Measurements from ENCODE around the gene PSME4.

PSME4 gene

GRCh38 chr2:53905396-53905795 lies 65.4 kb downstream of the PSME4 start:
- no peaks in the 10 kb centered on the region for H3K79me2 ChIP-seq (ENCODE audit: low read length)
- no peaks in the 10 kb centered on the region for H3K9me3 ChIP-seq (replicated peaks; ENCODE audit: insufficient read depth, low read length)
- H3K4me2 ChIP-seq (ENCODE audit: low read depth, low read length) = no peak overlapping the region
- no peaks in the 10 kb centered on the region for H4K20me1 ChIP-seq (ENCODE audit: insufficient read depth, low read length)
- peaks cover 7% of the 10 kb centered on the region for H3K36me3 ChIP-seq (replicated peaks; ENCODE audit: insufficient read depth, low read length)
- H3K4me3 ChIP-seq (ENCODE audit: low read length) = no peak overlapping the region
- H3K27me3 ChIP-seq (replicated peaks; ENCODE audit: insufficient read depth, low read length) = no peaks in the 10 kb centered on the region
- no peak overlapping the region for H3K9ac ChIP-seq (ENCODE audit: low read length)
- H3K27ac ChIP-seq (ENCODE audit: low read length) = no peak overlapping the region
- no peaks in the 10 kb centered on the region for H3F3A ChIP-seq (ENCODE audit: insufficient read depth, low read length)
- H2AFZ ChIP-seq (ENCODE audit: low read length) = no peak overlapping the region
- no peak for DNase-seq
- no peaks in the 10 kb centered on the region for H3K4me1 ChIP-seq (ENCODE audit: low read length)
- no peaks in the 10 kb centered on the region for H3K9me2 ChIP-seq (replicated peaks; ENCODE audit: insufficient read depth, low read length)
- TF ChIP-seq EZH2 (optimal IDR thresholded peaks at IDR 0.05; ENCODE audit: low read depth, low read length) (no peak), EZH2phosphoT487 (IDR thresholded peaks at IDR 0.05; ENCODE audit: low read length) (no peak), CTCF (IDR thresholded peaks at IDR 0.05; ENCODE audit: low read length) (no peak)

- Histone ChIP-seq H3K9ac (ENCODE audit: low read length) (no peak overlapping the region), H3K4me2 (ENCODE audit: low read depth, low read length) (no peak overlapping the region), H4K20me1 (ENCODE audit: insufficient read depth, low read length) (no peaks in the 10 kb centered on the region), H3K9me3 (replicated peaks; ENCODE audit: insufficient read depth, low read length) (no peaks in the 10 kb centered on the region), H3K27me3 (replicated peaks; ENCODE audit: insufficient read depth, low read length) (no peaks in the 10 kb centered on the region), H3K4me1 (ENCODE audit: low read length) (no peaks in the 10 kb centered on the region), H2AFZ (ENCODE audit: low read length) (no peak overlapping the region), H3K79me2 (ENCODE audit: low read length) (no peaks in the 10 kb centered on the region), H3K9me2 (replicated peaks; ENCODE audit: insufficient read depth, low read length) (no peaks in the 10 kb centered on the region), H3F3A (ENCODE audit: insufficient read depth, low read length) (no peaks in the 10 kb centered on the region), H3K27ac (ENCODE audit: low read length) (no peak overlapping the region), H3K4me3 (ENCODE audit: low read length) (no peak overlapping the region), H3K36me3 (replicated peaks; ENCODE audit: insufficient read depth, low read length) (peaks cover 7% of the 10 kb centered on the region)
- no peak for TF ChIP-seq EZH2phosphoT487 (IDR thresholded peaks at IDR 0.05; ENCODE audit: low read length)
- TF ChIP-seq EZH2 (optimal IDR thresholded peaks at IDR 0.05; ENCODE audit: low read depth, low read length) = no peak
- no peak for DNase-seq
Measured at GRCh38 chr2:53903011-53903410, 67.8 kb downstream of the PSME4 start.

- no peaks in the 10 kb centered on the region for H3K4me1 ChIP-seq (ENCODE audit: low read length)
- H3K9ac ChIP-seq (ENCODE audit: low read length) = no peak overlapping the region
- no peak overlapping the region for H3K4me2 ChIP-seq (ENCODE audit: low read depth, low read length)
- H2AFZ ChIP-seq (ENCODE audit: low read length) = no peak overlapping the region
- H3K9me2 ChIP-seq (replicated peaks; ENCODE audit: insufficient read depth, low read length) = no peaks in the 10 kb centered on the region
- H3K27me3 ChIP-seq (replicated peaks; ENCODE audit: insufficient read depth, low read length) = no peaks in the 10 kb centered on the region
- DNase-seq = no peak
- H3K4me3 ChIP-seq (ENCODE audit: low read length) = no peak overlapping the region
- H3K79me2 ChIP-seq (ENCODE audit: low read length) = no peaks in the 10 kb centered on the region
- TF ChIP-seq EZH2 (optimal IDR thresholded peaks at IDR 0.05; ENCODE audit: low read depth, low read length) (no peak), EZH2phosphoT487 (IDR thresholded peaks at IDR 0.05; ENCODE audit: low read length) (no peak), CTCF (IDR thresholded peaks at IDR 0.05; ENCODE audit: low read length) (no peak)
- H3K9me3 ChIP-seq (replicated peaks; ENCODE audit: insufficient read depth, low read length) = no peaks in the 10 kb centered on the region
- H3K36me3 ChIP-seq (replicated peaks; ENCODE audit: insufficient read depth, low read length) = peaks cover 7% of the 10 kb centered on the region
- H3F3A ChIP-seq (ENCODE audit: insufficient read depth, low read length) = no peaks in the 10 kb centered on the region
- no peak overlapping the region for H3K27ac ChIP-seq (ENCODE audit: low read length)
- H4K20me1 ChIP-seq (ENCODE audit: insufficient read depth, low read length) = no peaks in the 10 kb centered on the region
Measured at GRCh38 chr2:53901192-53901591, 69.6 kb downstream of the PSME4 start.

- H3K4me3 ChIP-seq (ENCODE audit: low read length) = no peak overlapping the region
- no peak for TF ChIP-seq EZH2 (optimal IDR thresholded peaks at IDR 0.05; ENCODE audit: low read depth, low read length)
- TF ChIP-seq EZH2phosphoT487 (IDR thresholded peaks at IDR 0.05; ENCODE audit: low read length) = no peak
- TF ChIP-seq CTCF (IDR thresholded peaks at IDR 0.05; ENCODE audit: low read length) = no peak
- H3K36me3 ChIP-seq (replicated peaks; ENCODE audit: insufficient read depth, low read length) = peaks cover 7% of the 10 kb centered on the region
- no peak for DNase-seq
- H3K9ac ChIP-seq (ENCODE audit: low read length) = no peak overlapping the region
- H3K4me1 ChIP-seq (ENCODE audit: low read length) = no peaks in the 10 kb centered on the region
- H2AFZ ChIP-seq (ENCODE audit: low read length) = no peak overlapping the region
- H3K27ac ChIP-seq (ENCODE audit: low read length) = no peak overlapping the region
- no peaks in the 10 kb centered on the region for H3K79me2 ChIP-seq (ENCODE audit: low read length)
- no peaks in the 10 kb centered on the region for H3F3A ChIP-seq (ENCODE audit: insufficient read depth, low read length)
- H3K9me3 ChIP-seq (replicated peaks; ENCODE audit: insufficient read depth, low read length) = no peaks in the 10 kb centered on the region
- no peaks in the 10 kb centered on the region for H3K9me2 ChIP-seq (replicated peaks; ENCODE audit: insufficient read depth, low read length)
- no peaks in the 10 kb centered on the region for H3K27me3 ChIP-seq (replicated peaks; ENCODE audit: insufficient read depth, low read length)
- no peak overlapping the region for H3K4me2 ChIP-seq (ENCODE audit: low read depth, low read length)
- no peaks in the 10 kb centered on the region for H4K20me1 ChIP-seq (ENCODE audit: insufficient read depth, low read length)
Measured at GRCh38 chr2:53896864-53897263, 73.9 kb downstream of the PSME4 start.
